ENCODE data around the gene LAMP5. TPM values are rescaled to one million over a fixed set of nuclear protein-coding genes. Genes with fewer than 3 reads are reported as not detected.

Gene LAMP5
- total RNA-seq, 2 experiments from 2014 or later: not detected

- H3K4me3 Mint-ChIP-seq: no peak overlapping the region
- ChIA-PET CTCF (no interaction called here), POLR2A (interaction anchor here (1.0 kb wide), 1 partner anchor 15 kb away, joined by 6 read pairs; no protein-coding TSS in a partner anchor)
- H3K27ac Mint-ChIP-seq: no peak overlapping the region
- no peaks in the 10 kb centered on the region for H3K9me3 Mint-ChIP-seq
- no peaks in the 10 kb centered on the region for H3K36me3 Mint-ChIP-seq (ENCODE audit: low read depth)
- no peak for DNase-seq
- H3K4me1 Mint-ChIP-seq: no peaks in the 10 kb centered on the region
- H3K27me3 Mint-ChIP-seq: no peaks in the 10 kb centered on the region
Observed at GRCh38 chr20:9571783-9572182, 57.4 kb downstream of the LAMP5 start.

- no peaks in the 10 kb centered on the region for H3K27me3 Mint-ChIP-seq
- POLR2A ChIA-PET: no interaction called here
- no peaks in the 10 kb centered on the region for H3K36me3 Mint-ChIP-seq (ENCODE audit: low read depth)
- no peaks in the 10 kb centered on the region for H3K4me1 Mint-ChIP-seq
- H3K9me3 Mint-ChIP-seq: no peaks in the 10 kb centered on the region
- CTCF ChIA-PET: no interaction called here
- H3K27ac Mint-ChIP-seq: no peak overlapping the region
- no peak overlapping the region for H3K4me3 Mint-ChIP-seq
- no peak for DNase-seq
Observed at GRCh38 chr20:9572670-9573069, 58.3 kb downstream of the LAMP5 start.

GRCh38 chr20:9573335-9574151 is 59.2 kb downstream of the LAMP5 start:
- no peak overlapping the region for H3K27ac Mint-ChIP-seq
- ChIA-PET POLR2A (no interaction called here), CTCF (no interaction called here)
- no peaks in the 10 kb centered on the region for H3K9me3 Mint-ChIP-seq
- no peak for DNase-seq
- H3K4me1 Mint-ChIP-seq: no peaks in the 10 kb centered on the region
- no peaks in the 10 kb centered on the region for H3K27me3 Mint-ChIP-seq
- no peak overlapping the region for H3K4me3 Mint-ChIP-seq
- no peaks in the 10 kb centered on the region for H3K36me3 Mint-ChIP-seq (ENCODE audit: low read depth)

GRCh38 chr20:9574181-9574580 is 59.8 kb downstream of the LAMP5 start:
- no peaks in the 10 kb centered on the region for H3K27me3 Mint-ChIP-seq
- ChIA-PET CTCF (no interaction called here), POLR2A (no interaction called here)
- no peak overlapping the region for H3K27ac Mint-ChIP-seq
- H3K4me1 Mint-ChIP-seq: no peaks in the 10 kb centered on the region
- no peaks in the 10 kb centered on the region for H3K9me3 Mint-ChIP-seq
- no peaks in the 10 kb centered on the region for H3K36me3 Mint-ChIP-seq (ENCODE audit: low read depth)
- H3K4me3 Mint-ChIP-seq: no peak overlapping the region
- DNase-seq: no peak

- H3K27ac Mint-ChIP-seq: no peak overlapping the region
- CTCF ChIA-PET: no interaction called here
- POLR2A ChIA-PET: no interaction called here
- H3K9me3 Mint-ChIP-seq: no peaks in the 10 kb centered on the region
- no peaks in the 10 kb centered on the region for H3K36me3 Mint-ChIP-seq (ENCODE audit: low read depth)
- H3K27me3 Mint-ChIP-seq: no peaks in the 10 kb centered on the region
- no peak overlapping the region for H3K4me3 Mint-ChIP-seq
- DNase-seq: no peak
- no peaks in the 10 kb centered on the region for H3K4me1 Mint-ChIP-seq
Observed at GRCh38 chr20:9574776-9575175, 60.4 kb downstream of the LAMP5 start.

- ChIA-PET CTCF (no interaction called here), POLR2A (no interaction called here)
- H3K27ac Mint-ChIP-seq: no peak overlapping the region
- H3K4me1 Mint-ChIP-seq: no peaks in the 10 kb centered on the region
- H3K27me3 Mint-ChIP-seq: no peaks in the 10 kb centered on the region
- H3K4me3 Mint-ChIP-seq: no peak overlapping the region
- H3K36me3 Mint-ChIP-seq (ENCODE audit: low read depth): no peaks in the 10 kb centered on the region
- H3K9me3 Mint-ChIP-seq: no peaks in the 10 kb centered on the region
- DNase-seq: no peak
Observed at GRCh38 chr20:9575836-9576235, 61.4 kb downstream of the LAMP5 start.

GRCh38 chr20:9576695-9577094 is 62.3 kb downstream of the LAMP5 start:
- POLR2A ChIA-PET: no interaction called here
- no peak for DNase-seq
- CTCF ChIA-PET: no interaction called here
- Mint-ChIP-seq H3K4me1 (no peaks in the 10 kb centered on the region), H3K27ac (no peak overlapping the region), H3K4me3 (no peak overlapping the region), H3K36me3 (ENCODE audit: low read depth) (no peaks in the 10 kb centered on the region), H3K27me3 (no peaks in the 10 kb centered on the region), H3K9me3 (no peaks in the 10 kb centered on the region)

- no peak for DNase-seq
- Mint-ChIP-seq H3K4me3 (no peak overlapping the region), H3K27ac (no peak overlapping the region), H3K9me3 (no peaks in the 10 kb centered on the region), H3K36me3 (ENCODE audit: low read depth) (no peaks in the 10 kb centered on the region), H3K27me3 (no peaks in the 10 kb centered on the region), H3K4me1 (no peaks in the 10 kb centered on the region)
- POLR2A ChIA-PET: no interaction called here
- CTCF ChIA-PET: no interaction called here
Observed at GRCh38 chr20:9577397-9577796, 63.0 kb downstream of the LAMP5 start.

GRCh38 chr20:9578594-9578993 is 64.2 kb downstream of the LAMP5 start:
- H3K27ac Mint-ChIP-seq: no peak overlapping the region
- no peak overlapping the region for H3K4me3 Mint-ChIP-seq
- no peaks in the 10 kb centered on the region for H3K27me3 Mint-ChIP-seq
- H3K36me3 Mint-ChIP-seq (ENCODE audit: low read depth): no peaks in the 10 kb centered on the region
- POLR2A ChIA-PET: no interaction called here
- H3K9me3 Mint-ChIP-seq: no peaks in the 10 kb centered on the region
- CTCF ChIA-PET: no interaction called here
- H3K4me1 Mint-ChIP-seq: no peaks in the 10 kb centered on the region
- no peak for DNase-seq
